HTR-8/SVneo (cell line): ENCODE data around the gene PTPN7.
A peak's percentile ranks its signal among the peaks of the same experiment; 100 is the strongest.
"Not testable (repeated sequence)": the region's sequence is repeated elsewhere in the genome, so short reads cannot be mapped to it uniquely, and the experiment has no call there.

ENCODE experiments used
- DNase-seq: peaks from one replicate; pipeline ENCODE4 v3.0.0; 2011; ENCODE audit warnings: low spot score, mixed read lengths; ENCODE audit not compliant: insufficient read length
- FAIRE-seq: peaks from 2 replicates; lab custom pipeline; 2011; peaks lifted over from hg19 to GRCh38; lab: Jason Lieb, UNC

PTPN7 gene

GRCh38 chr1:202154148-202154765 is 6.1 kb downstream of the PTPN7 start:
- FAIRE-seq = no peak
- DNase-seq = no peak

- DNase-seq (no peak), FAIRE-seq (no peak)
Measured at GRCh38 chr1:202153284-202153683, 7.1 kb downstream of the PTPN7 start.

- DNase-seq = no peak
- FAIRE-seq = no peak
Measured at GRCh38 chr1:202152399-202152798, 8.0 kb downstream of the PTPN7 start.

GRCh38 chr1:202151045-202151444 is 9.4 kb downstream of the PTPN7 start:
- FAIRE-seq (no peak), DNase-seq (no peak)

GRCh38 chr1:202150602-202151001 is 9.8 kb downstream of the PTPN7 start:
- DNase-seq = no peak
- no peak for FAIRE-seq

- DNase-seq = no peak
- no peak for FAIRE-seq
Measured at GRCh38 chr1:202150187-202150586, 10.2 kb downstream of the PTPN7 start.

GRCh38 chr1:202149566-202149965 is 10.8 kb downstream of the PTPN7 start:
- FAIRE-seq (no peak), DNase-seq (no peak)

- DNase-seq (no peak), FAIRE-seq (no peak)
Measured at GRCh38 chr1:202148391-202148790, 12.0 kb downstream of the PTPN7 start.

GRCh38 chr1:202146993-202147392 is 13.4 kb downstream of the PTPN7 start:
- no peak for DNase-seq
- FAIRE-seq = no peak

- FAIRE-seq (no peak), DNase-seq (no peak)
Measured at GRCh38 chr1:202146279-202146678, 14.1 kb downstream of the PTPN7 start.

GRCh38 chr1:202145744-202146140 is 14.7 kb downstream of the PTPN7 start:
- FAIRE-seq = not testable (repeated sequence)

GRCh38 chr1:202145068-202145743 is 15.2 kb downstream of the PTPN7 start:
- DNase-seq (no peak), FAIRE-seq (no peak)

More at GRCh38 chr1:202145744-202146140, 14.7 kb downstream of the PTPN7 start:
- not testable (repeated sequence) for DNase-seq

GRCh38 chr1:202144402-202145067 is 15.9 kb downstream of the PTPN7 start, which contains the start of gene ARL8A:
ARL8A (minus strand) TSS chr1:202144737; CDS start chr1:202144572, 165 bp downstream.
- DNase-seq (peak; percentile 57), FAIRE-seq (no peak)

- FAIRE-seq (no peak), DNase-seq (no peak)
Measured at GRCh38 chr1:202143768-202144401, 16.5 kb downstream of the PTPN7 start.

GRCh38 chr1:202143011-202143767 is 17.2 kb downstream of the PTPN7 start:
- FAIRE-seq (no peak), DNase-seq (no peak)

GRCh38 chr1:202141468-202141867 is 18.9 kb downstream of the PTPN7 start:
- DNase-seq, FAIRE-seq: not testable (repeated sequence)

GRCh38 chr1:202140833-202141232 is 19.6 kb downstream of the PTPN7 start:
- DNase-seq (no peak), FAIRE-seq (no peak)

- FAIRE-seq (peak; percentile 4), DNase-seq (peak; percentile 93)
Measured at GRCh38 chr1:202135221-202135721, 25.1 kb downstream of the PTPN7 start.

GRCh38 chr1:202134645-202135172 is 25.7 kb downstream of the PTPN7 start:
- no peak for FAIRE-seq
- no peak for DNase-seq

GRCh38 chr1:202133989-202134388 is 26.4 kb downstream of the PTPN7 start:
- FAIRE-seq (no peak), DNase-seq (no peak)
